SU-DHL-6 (cell line): Measurements from ENCODE around the gene RWDD1.

Experiments
- CTCF ChIP-seq: fragments of 200-600 bp; sonication (generic); IDR thresholded peaks from one replicate; pipeline ENCODE4 v1.5.1; 2017; ENCODE audit warnings: antibody characterized with exemption, mild to moderate bottlenecking, low read length, moderate library complexity; ENCODE audit not compliant: insufficient read depth, poor library complexity, severe bottlenecking
- EZH2phosphoT487 ChIP-seq: fragments of 200-600 bp; sonication (generic), shearing (Covaris generic); conservative IDR thresholded peaks from 2 replicates; pipeline ENCODE4 v1.6.1; 2018; ENCODE audit warnings: mild to moderate bottlenecking, antibody characterized with exemption, low read length, moderate library complexity, mixed read lengths

GRCh38 chr6:116530436-116530835, 40.9 kb upstream of the RWDD1 start:
- TF ChIP-seq CTCF (no peak), EZH2phosphoT487 (no peak)
